ENCODE data around the gene CHIT1.
"Not testable (repeated sequence)": the region's sequence is repeated elsewhere in the genome, so short reads cannot be mapped to it uniquely, and the experiment has no call there.

- not testable (repeated sequence) for TF ChIP-seq CTCF (IDR thresholded peaks at IDR 0.05; ENCODE audit: low read depth, low read length); POLR2A (IDR thresholded peaks at IDR 0.05; ENCODE audit: extremely low read depth, insufficient read length)
- TF ChIP-seq, protein P1, sequence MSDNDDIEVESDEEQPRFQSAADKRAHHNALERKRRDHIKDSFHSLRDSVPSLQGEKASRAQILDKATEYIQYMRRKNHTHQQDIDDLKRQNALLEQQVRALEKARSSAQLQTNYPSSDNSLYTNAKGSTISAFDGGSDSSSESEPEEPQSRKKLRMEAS (IDR thresholded peaks at IDR 0.05; ENCODE audit: low read depth, low read length): not testable (repeated sequence)
Observed at GRCh38 chr1:203241708-203242107, 12.2 kb upstream of the CHIT1 start.
